Colonic mucosa (tissue), 4 donors: ENCODE results near the gene SMTN. TPM values are rescaled to one million over a fixed set of nuclear protein-coding genes. Genes with fewer than 3 reads are reported as not detected.
A peak's percentile ranks its signal among the peaks of the same experiment; 100 is the strongest.

Experiments
- DNase-seq: peaks from one replicate; pipeline ENCODE4 v3.0.0-alpha.2; 2020
- H3K27ac ChIP-seq: fragments of 200-600 bp; one replicate; pipeline ENCODE4 v1.8.0; 2021
- H3K27me3 ChIP-seq: fragments of 200-600 bp; one replicate; pipeline ENCODE4 v1.8.0; 2021
- H3K36me3 ChIP-seq: fragments of 200-600 bp; one replicate; pipeline ENCODE4 v1.8.0; 2021
- H3K4me1 ChIP-seq: fragments of 200-600 bp; one replicate; pipeline ENCODE4 v1.8.0; 2021; ENCODE audit warnings: mild to moderate bottlenecking
- H3K4me3 ChIP-seq: fragments of 200-600 bp; one replicate; pipeline ENCODE4 v1.8.0; 2021
- H3K9ac ChIP-seq, 2 donors: one replicate each; pipeline ENCODE4 v1.7.0; 2013; ENCODE audit warnings: control low read depth in 2 of 2, low read depth in 2 of 2, low read length in 2 of 2
- H3K9me3 ChIP-seq: fragments of 200-600 bp; one replicate; pipeline ENCODE4 v1.8.0; 2021
- intact Hi-C: fragments of 100-400 bp; cut with DNase I; formaldehyde crosslinking; loops from one replicate; pipeline ENCODE4 v1.14.1; 2022
- total RNA-seq, 2 donors: library from RNA; stranded (reverse); fragmentation: NEBNext Ultra II Directional in 1 of 2; extraction: Animal tissue kit (Norgen Biotek cat#: 25700) in 1 of 2; gene quantifications; one replicate each; pipeline ENCODE4 v1.2.1, GENCODE V29; 2021
- TF ChIP-seq, protein P1 (sequence below): fragments of 200-600 bp; IDR thresholded peaks from one replicate; pipeline ENCODE4 v1.8.0; 2022; ENCODE audit warnings: antibody characterized with exemption, mild to moderate bottlenecking
- donor health status: healthy.
- donor health status: DM: no; HTN: no; CAD: no.
- donor health status: DM: no; HTN: no; CAD: no.

The SMTN gene
- total RNA-seq, 2 donors from 2014 or later = 152 to 159 TPM

DNA sequence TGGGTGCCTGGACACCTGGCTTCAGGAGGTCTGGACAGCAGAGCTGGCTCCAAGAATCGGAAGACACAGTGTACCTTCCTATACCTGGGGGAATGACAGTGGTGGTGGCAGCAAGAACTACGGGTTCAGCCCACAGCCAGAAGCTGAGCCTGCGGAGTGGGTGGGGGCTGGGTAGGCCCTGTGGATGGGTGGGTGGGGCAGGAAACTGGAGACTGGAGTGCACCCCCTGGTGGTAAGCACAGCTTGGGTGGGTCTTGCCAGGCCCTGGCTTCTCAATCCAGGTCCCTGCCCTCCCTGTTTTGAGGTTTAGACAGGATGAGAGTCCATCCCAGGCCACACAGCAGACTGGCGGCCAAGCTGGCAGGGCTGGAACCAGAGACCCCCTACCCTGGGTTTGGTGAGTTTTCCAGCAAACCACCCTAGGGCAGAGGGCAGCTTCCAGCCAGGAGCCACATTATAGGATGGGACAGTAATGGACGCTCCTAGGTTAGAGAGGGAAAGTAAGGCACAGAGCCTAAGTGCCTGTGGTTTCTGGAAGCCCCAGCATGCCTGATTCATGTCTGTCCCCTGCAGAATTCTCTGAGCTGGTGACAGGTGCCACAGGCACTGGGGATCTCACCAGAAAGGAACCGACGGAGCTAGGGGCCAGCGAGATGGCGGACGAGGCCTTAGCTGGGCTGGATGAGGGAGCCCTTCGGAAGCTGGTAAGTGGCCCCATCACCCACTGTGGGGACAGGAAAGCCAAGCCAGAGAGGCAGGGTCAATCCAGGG is 1.7 kb downstream of the SMTN start:
- H3K36me3 ChIP-seq = no peaks in the 10 kb centered on the region
- no peaks in the 10 kb centered on the region for H3K9me3 ChIP-seq
- H3K4me1 ChIP-seq = peaks cover 28% of the 10 kb centered on the region
- peak overlapping the region; percentile 61 for H3K4me3 ChIP-seq
- intact Hi-C loops = loop anchor here (5.0 kb wide), 1 partner anchor 115 kb away; the partner anchor contains the start of genes MORC2 and TUG1
- peak overlapping the region; percentile 86 for H3K27ac ChIP-seq
- peak; percentile 92 for DNase-seq
- peak overlapping the region; percentile 85 to 98 for H3K9ac ChIP-seq
- H3K27me3 ChIP-seq = no peaks in the 10 kb centered on the region
- TF ChIP-seq, protein P1, sequence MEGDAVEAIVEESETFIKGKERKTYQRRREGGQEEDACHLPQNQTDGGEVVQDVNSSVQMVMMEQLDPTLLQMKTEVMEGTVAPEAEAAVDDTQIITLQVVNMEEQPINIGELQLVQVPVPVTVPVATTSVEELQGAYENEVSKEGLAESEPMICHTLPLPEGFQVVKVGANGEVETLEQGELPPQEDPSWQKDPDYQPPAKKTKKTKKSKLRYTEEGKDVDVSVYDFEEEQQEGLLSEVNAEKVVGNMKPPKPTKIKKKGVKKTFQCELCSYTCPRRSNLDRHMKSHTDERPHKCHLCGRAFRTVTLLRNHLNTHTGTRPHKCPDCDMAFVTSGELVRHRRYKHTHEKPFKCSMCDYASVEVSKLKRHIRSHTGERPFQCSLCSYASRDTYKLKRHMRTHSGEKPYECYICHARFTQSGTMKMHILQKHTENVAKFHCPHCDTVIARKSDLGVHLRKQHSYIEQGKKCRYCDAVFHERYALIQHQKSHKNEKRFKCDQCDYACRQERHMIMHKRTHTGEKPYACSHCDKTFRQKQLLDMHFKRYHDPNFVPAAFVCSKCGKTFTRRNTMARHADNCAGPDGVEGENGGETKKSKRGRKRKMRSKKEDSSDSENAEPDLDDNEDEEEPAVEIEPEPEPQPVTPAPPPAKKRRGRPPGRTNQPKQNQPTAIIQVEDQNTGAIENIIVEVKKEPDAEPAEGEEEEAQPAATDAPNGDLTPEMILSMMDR = peak; percentile 57

DNA sequence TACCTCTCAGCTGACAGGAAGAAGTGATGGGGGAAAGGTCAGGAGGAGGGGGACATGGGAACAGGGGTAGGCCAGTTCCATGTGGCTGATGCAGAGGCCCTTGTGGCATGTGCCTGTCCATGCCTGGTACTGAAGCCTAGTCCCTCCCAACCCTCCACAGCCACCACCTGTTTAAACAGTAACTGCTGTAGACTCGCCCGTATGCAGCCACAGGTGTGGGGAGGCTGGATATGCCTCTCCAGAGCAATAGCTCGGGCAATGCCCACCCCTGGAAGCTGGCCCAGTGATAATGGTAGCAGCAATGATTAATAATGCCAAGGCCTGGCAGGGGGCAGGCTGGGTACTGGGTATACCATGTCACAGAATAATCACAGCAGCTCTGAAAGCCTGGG is 2.3 kb downstream of the SMTN start:
- H3K4me1 ChIP-seq = peaks cover 28% of the 10 kb centered on the region
- peak; percentile 82 for DNase-seq
- H3K36me3 ChIP-seq = no peaks in the 10 kb centered on the region
- peak overlapping the region; percentile 61 for H3K4me3 ChIP-seq
- H3K9ac ChIP-seq = peak overlapping the region; percentile 53 to 98
- no peaks in the 10 kb centered on the region for H3K9me3 ChIP-seq
- intact Hi-C loops = loop anchor here (5.0 kb wide), 1 partner anchor 116 kb away; the partner anchor contains the start of genes MORC2 and TUG1
- no peaks in the 10 kb centered on the region for H3K27me3 ChIP-seq
- peak overlapping the region; percentile 86 for H3K27ac ChIP-seq
- TF ChIP-seq, protein P1 = no peak

DNA sequence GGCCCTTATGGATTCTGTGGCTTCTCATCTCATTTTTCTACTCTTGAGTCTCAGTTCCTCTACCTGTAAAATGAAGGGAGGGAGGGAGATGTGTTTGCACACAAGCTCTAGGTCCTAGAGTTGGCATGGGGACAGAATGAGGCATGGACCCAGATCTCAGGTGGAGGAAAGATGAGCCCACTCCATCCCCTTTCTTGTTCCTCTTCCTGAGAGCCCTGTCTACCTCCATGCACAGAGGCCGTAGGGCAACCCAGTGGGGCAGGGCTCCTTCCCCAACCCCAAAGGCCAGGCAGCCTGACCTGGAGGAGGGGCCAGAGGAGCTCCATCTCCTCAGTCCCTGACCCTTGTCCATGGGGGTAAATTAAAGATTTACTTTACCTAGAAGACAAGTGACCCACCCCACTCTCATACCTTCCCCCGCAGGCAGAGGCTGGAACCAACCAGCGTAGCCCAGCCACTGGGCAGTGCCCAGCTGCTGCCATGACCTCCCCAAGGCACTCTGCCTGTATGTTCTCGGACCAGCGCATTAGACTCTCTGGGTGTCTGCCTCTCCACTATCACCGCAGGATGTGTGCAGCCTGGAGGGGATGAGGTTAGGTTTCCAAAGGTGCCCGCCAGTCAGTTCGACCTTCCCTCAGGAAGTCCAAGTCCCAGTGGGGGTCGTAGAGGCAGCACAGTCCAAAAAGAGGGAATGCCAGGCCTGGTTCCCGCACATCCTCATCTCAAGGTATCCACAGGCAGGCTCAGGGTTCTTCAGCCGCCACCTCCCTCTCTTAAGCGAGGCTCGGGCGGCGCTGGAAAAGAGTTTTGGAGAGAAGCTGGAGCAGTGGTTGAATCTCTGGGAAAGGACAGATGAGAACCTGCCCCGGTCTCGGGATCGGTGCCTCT is 3.0 kb downstream of the SMTN start:
- intact Hi-C loops = loop anchor here (5.0 kb wide), 1 partner anchor 117 kb away; the partner anchor contains the start of genes MORC2 and TUG1
- H3K27me3 ChIP-seq = no peaks in the 10 kb centered on the region
- no peaks in the 10 kb centered on the region for H3K36me3 ChIP-seq
- H3K4me1 ChIP-seq = peaks cover 28% of the 10 kb centered on the region
- TF ChIP-seq, protein P1 = no peak
- H3K4me3 ChIP-seq = peak overlapping the region; percentile 61
- no peaks in the 10 kb centered on the region for H3K9me3 ChIP-seq
- peak; percentile 46 for DNase-seq
- H3K9ac ChIP-seq = peak overlapping the region; percentile 79 to 98
- H3K27ac ChIP-seq = peak overlapping the region; percentile 86

DNA sequence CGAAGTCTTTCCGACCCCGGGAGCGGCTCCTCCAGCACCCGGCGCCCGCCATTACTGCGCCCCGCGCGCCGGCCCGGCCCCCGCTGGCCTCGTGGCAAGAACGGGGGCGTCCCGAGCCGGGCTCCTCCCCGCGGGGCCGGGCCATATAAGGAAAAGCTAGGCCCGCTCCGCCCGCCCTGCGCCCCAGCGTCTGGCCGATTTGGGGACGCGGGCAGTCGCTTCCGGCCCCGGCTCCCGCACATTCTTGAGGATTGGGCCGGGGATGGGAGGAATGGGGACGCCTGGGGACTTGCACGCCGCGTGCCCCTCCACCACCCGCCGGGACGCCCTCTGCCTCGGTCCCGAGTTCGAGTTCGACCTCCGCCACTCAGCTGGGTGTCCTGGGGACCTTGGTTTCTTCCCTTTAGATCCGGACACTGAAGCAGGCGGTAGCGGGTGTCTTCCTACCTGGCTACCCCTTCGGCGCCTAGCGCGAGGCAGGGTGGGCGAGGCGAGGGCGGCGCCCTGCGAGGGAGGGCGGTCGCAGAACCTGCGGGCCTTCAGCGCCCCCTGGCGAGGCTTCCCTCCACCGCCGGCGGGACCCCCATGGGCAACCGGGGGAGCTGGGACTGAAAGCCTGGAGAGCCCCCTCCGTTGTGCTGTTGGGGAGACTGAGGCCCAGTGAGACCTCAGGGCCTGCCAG is 3.8 kb downstream of the SMTN start:
- no peaks in the 10 kb centered on the region for H3K9me3 ChIP-seq
- intact Hi-C loops = loop anchor here (1.0 to 5.0 kb wide), 2 partner anchors 118 to 137 kb away; partner anchors contain the start of genes MORC2 and TUG1
- TF ChIP-seq, protein P1 = peak; percentile 92
- H3K36me3 ChIP-seq = no peaks in the 10 kb centered on the region
- H3K4me3 ChIP-seq = peak overlapping the region; percentile 61
- peak overlapping the region; percentile 79 to 98 for H3K9ac ChIP-seq
- H3K27me3 ChIP-seq = no peaks in the 10 kb centered on the region
- H3K27ac ChIP-seq = peak overlapping the region; percentile 86
- DNase-seq = peak; percentile 89
- H3K4me1 ChIP-seq = peaks cover 28% of the 10 kb centered on the region

DNA sequence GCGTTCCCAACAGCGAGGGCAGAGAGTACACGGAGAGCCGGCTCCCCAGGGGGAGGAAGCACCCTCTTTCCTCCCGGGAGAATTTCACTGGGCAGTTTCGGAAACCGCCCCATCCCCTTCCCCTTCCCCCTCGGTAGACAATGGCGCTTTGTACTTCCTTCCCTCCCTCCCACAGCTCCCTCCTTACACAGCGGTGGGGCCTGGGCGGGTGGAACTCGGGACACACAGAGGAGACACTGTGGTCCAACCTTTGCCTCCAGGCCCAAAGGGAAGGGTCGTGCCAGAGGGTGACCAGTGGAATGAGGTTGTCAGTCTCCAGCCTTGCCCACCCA is 4.3 kb downstream of the SMTN start:
- intact Hi-C loops = loop anchor here (1.0 kb wide), 1 partner anchor 137 kb away; no protein-coding TSS in a partner anchor
- TF ChIP-seq, protein P1 = no peak
- H3K27me3 ChIP-seq = no peaks in the 10 kb centered on the region
- DNase-seq = peak; percentile 38
- H3K27ac ChIP-seq = peak overlapping the region; percentile 86
- H3K9ac ChIP-seq = peak overlapping the region; percentile 79 to 98
- H3K9me3 ChIP-seq = no peaks in the 10 kb centered on the region
- H3K4me1 ChIP-seq = peaks cover 26% of the 10 kb centered on the region
- H3K36me3 ChIP-seq = no peaks in the 10 kb centered on the region
- peak overlapping the region; percentile 61 for H3K4me3 ChIP-seq
